Measurements from ENCODE around the gene HOXA11. TPM values are rescaled to one million over a fixed set of nuclear protein-coding genes. Genes with fewer than 3 reads are reported as not detected.

HOXA11 gene
- total RNA-seq, 1 donor, result not detected

GRCh38 chr7:27211764-27212204 is 26.8 kb upstream of the HOXA11 start:
- H3K4me3 ChIP-seq (ENCODE audit: low read length), result no peak overlapping the region
- H3K27me3 ChIP-seq (ENCODE audit: insufficient read depth, low read length), result peaks cover 95% of the 10 kb centered on the region

DNA sequence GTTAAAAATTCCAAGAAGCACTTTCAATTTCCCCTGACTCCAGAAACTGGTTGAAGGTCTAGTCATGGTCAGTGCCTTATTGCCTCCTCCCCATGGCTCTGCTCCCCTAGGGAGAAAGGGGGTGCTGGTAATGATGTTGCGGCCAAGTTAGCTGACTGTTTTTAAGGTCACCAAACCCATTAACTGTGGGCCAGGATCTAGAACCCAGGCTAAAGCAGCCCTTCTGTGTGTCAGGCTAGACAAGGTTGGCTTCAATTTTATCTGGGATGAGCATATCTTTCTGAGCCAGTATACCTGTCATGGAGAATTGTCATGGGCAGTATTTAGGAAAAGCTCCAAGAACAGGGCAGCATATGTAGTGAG is 26.0 kb upstream of the HOXA11 start:
- Histone ChIP-seq H3K27me3 (ENCODE audit: insufficient read depth, low read length) (peaks cover 98% of the 10 kb centered on the region), H3K4me1 (ENCODE audit: insufficient read depth, low read length) (peaks cover 8% of the 10 kb centered on the region), H3K9me3 (ENCODE audit: low read depth, low read length) (no peaks in the 10 kb centered on the region), H3K4me3 (ENCODE audit: low read length) (no peak overlapping the region)

More at GRCh38 chr7:27211764-27212204, 26.8 kb upstream of the HOXA11 start:
- Histone ChIP-seq H3K4me1 (ENCODE audit: insufficient read depth, low read length) (peaks cover 8% of the 10 kb centered on the region), H3K9me3 (ENCODE audit: low read depth, low read length) (no peaks in the 10 kb centered on the region)

DNA sequence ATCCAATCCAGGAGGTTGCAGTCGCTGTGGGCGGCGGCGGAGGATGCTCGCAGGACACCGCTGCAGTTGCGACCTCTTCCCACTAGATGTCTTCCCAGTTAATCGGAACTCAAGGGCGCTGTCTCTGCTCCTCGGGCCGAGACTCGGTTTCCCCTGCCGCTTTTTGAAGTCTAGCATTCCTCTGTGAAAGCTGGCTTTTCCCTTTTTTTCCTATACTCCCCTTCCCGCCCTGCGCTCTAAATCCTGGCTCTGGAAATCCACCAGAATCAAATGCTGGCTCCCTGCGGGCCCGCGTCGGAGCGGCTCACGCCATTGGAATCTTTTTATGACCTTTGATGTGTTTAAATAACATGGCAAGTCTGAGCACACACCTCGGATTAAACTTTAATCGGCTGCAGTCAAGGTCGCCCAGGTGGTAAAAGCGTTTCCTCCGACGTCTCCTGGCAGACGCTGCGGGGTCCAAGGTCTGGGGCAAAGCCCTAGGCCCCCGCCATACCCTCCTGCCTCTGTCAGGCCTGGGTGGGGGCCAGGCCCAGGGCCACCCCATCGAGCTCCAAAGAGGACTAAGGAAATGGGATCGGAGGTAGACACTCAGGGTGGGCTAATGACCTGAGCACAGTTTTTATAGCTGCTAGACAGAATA is 25.5 kb upstream of the HOXA11 start:
- Histone ChIP-seq H3K4me3 (ENCODE audit: low read length) (no peak overlapping the region), H3K4me1 (ENCODE audit: insufficient read depth, low read length) (peaks cover 8% of the 10 kb centered on the region), H3K9me3 (ENCODE audit: low read depth, low read length) (no peaks in the 10 kb centered on the region), H3K27me3 (ENCODE audit: insufficient read depth, low read length) (peaks cover 99% of the 10 kb centered on the region)

- H3K27me3 ChIP-seq (ENCODE audit: insufficient read depth, low read length), result peaks cover 99% of the 10 kb centered on the region
- peaks cover 13% of the 10 kb centered on the region for H3K4me1 ChIP-seq (ENCODE audit: insufficient read depth, low read length)
- no peak overlapping the region for H3K4me3 ChIP-seq (ENCODE audit: low read length)
- H3K9me3 ChIP-seq (ENCODE audit: low read depth, low read length), result no peaks in the 10 kb centered on the region
Observed at GRCh38 chr7:27209933-27210440, 25.0 kb upstream of the HOXA11 start.

DNA sequence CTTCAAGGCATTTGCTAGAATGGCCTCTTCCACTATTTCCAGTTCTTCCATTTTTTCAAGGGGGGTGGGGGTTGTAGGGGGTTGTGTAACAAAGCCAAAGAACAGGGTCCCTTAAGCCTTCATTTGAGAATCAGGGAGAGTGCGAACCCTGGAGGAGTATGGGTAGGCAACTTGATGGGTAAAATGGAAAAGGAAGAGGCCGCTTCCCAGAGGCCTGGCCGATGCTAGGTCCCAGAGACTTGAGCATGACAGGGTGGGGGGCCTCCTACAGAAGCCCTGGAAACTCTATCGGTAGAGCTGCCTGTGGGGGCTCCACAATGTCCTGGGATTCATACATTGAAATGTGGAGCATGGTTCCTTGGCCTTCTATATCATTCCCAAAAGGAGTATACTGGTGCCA is 24.0 kb upstream of the HOXA11 start:
- H3K4me1 ChIP-seq (ENCODE audit: insufficient read depth, low read length), result peaks cover 21% of the 10 kb centered on the region
- H3K9me3 ChIP-seq (ENCODE audit: low read depth, low read length), result no peaks in the 10 kb centered on the region
- H3K27me3 ChIP-seq (ENCODE audit: insufficient read depth, low read length), result peaks cover 99% of the 10 kb centered on the region
- no peak overlapping the region for H3K4me3 ChIP-seq (ENCODE audit: low read length)

GRCh38 chr7:27207348-27207985 is 22.4 kb upstream of the HOXA11 start:
- no peaks in the 10 kb centered on the region for H3K9me3 ChIP-seq (ENCODE audit: low read depth, low read length)
- peaks cover 22% of the 10 kb centered on the region for H3K4me1 ChIP-seq (ENCODE audit: insufficient read depth, low read length)
- peaks cover 99% of the 10 kb centered on the region for H3K27me3 ChIP-seq (ENCODE audit: insufficient read depth, low read length)
- no peak overlapping the region for H3K4me3 ChIP-seq (ENCODE audit: low read length)

- peaks cover 99% of the 10 kb centered on the region for H3K27me3 ChIP-seq (ENCODE audit: insufficient read depth, low read length)
- H3K4me1 ChIP-seq (ENCODE audit: insufficient read depth, low read length), result peaks cover 38% of the 10 kb centered on the region
- H3K4me3 ChIP-seq (ENCODE audit: low read length), result no peak overlapping the region
Observed at GRCh38 chr7:27205325-27206280, 20.6 kb upstream of the HOXA11 start.

DNA sequence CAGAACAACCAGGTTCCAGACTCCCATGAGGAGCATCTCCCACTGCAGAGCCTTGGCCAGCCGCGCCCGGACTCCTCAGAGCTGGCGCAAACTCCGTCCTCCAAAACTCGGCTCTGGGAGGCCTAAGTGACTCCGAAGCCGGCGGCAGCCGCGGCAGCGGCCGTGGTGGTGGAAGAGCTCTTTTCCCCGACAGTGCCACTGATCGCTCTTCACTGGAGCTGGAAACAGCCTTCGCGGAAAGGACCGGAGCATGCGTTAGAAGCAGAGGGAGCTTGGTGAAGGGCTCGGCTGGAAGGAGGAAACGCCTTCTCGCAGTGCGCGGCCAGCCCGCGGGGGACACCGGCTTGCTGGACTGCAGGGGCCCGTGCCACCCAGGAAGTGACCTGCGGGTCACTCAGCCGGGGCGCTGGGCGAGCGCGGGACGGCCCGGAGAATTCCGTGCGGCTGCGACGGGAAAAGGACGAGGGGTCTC is 19.9 kb upstream of the HOXA11 start:
- H3K27me3 ChIP-seq (ENCODE audit: insufficient read depth, low read length), result peaks cover 97% of the 10 kb centered on the region
- peaks cover 37% of the 10 kb centered on the region for H3K4me1 ChIP-seq (ENCODE audit: insufficient read depth, low read length)
- H3K9me3 ChIP-seq (ENCODE audit: low read depth, low read length), result no peaks in the 10 kb centered on the region
- H3K4me3 ChIP-seq (ENCODE audit: low read length), result no peak overlapping the region

More at GRCh38 chr7:27205325-27206280, 20.6 kb upstream of the HOXA11 start:
- no peaks in the 10 kb centered on the region for H3K9me3 ChIP-seq (ENCODE audit: low read depth, low read length)

GRCh38 chr7:27203964-27204594 is 19.0 kb upstream of the HOXA11 start:
- Histone ChIP-seq H3K4me1 (ENCODE audit: insufficient read depth, low read length) (peaks cover 40% of the 10 kb centered on the region), H3K27me3 (ENCODE audit: insufficient read depth, low read length) (peaks cover 92% of the 10 kb centered on the region), H3K4me3 (ENCODE audit: low read length) (no peak overlapping the region), H3K9me3 (ENCODE audit: low read depth, low read length) (no peaks in the 10 kb centered on the region)

GRCh38 chr7:27203365-27203953 is 18.4 kb upstream of the HOXA11 start:
- no peak overlapping the region for H3K4me3 ChIP-seq (ENCODE audit: low read length)
- peaks cover 92% of the 10 kb centered on the region for H3K27me3 ChIP-seq (ENCODE audit: insufficient read depth, low read length)
- H3K9me3 ChIP-seq (ENCODE audit: low read depth, low read length), result no peaks in the 10 kb centered on the region
- peaks cover 44% of the 10 kb centered on the region for H3K4me1 ChIP-seq (ENCODE audit: insufficient read depth, low read length)

DNA sequence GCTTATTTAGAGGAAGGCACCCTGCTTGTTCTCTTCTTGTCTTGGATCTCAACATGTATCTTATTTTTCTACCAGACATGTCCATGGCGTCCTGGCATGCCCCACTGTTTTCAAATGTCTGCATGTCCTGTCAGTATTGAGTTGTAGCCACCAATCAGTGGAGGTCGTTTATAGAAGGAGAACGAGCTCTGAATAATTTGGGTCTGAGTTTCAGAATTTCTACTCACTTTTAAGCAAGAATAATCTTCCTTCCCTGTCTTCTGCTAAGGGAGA is 17.8 kb upstream of the HOXA11 start:
- H3K4me3 ChIP-seq (ENCODE audit: low read length), result no peak overlapping the region
- peaks cover 92% of the 10 kb centered on the region for H3K27me3 ChIP-seq (ENCODE audit: insufficient read depth, low read length)
- H3K4me1 ChIP-seq (ENCODE audit: insufficient read depth, low read length), result peaks cover 44% of the 10 kb centered on the region
- H3K9me3 ChIP-seq (ENCODE audit: low read depth, low read length), result no peaks in the 10 kb centered on the region

DNA sequence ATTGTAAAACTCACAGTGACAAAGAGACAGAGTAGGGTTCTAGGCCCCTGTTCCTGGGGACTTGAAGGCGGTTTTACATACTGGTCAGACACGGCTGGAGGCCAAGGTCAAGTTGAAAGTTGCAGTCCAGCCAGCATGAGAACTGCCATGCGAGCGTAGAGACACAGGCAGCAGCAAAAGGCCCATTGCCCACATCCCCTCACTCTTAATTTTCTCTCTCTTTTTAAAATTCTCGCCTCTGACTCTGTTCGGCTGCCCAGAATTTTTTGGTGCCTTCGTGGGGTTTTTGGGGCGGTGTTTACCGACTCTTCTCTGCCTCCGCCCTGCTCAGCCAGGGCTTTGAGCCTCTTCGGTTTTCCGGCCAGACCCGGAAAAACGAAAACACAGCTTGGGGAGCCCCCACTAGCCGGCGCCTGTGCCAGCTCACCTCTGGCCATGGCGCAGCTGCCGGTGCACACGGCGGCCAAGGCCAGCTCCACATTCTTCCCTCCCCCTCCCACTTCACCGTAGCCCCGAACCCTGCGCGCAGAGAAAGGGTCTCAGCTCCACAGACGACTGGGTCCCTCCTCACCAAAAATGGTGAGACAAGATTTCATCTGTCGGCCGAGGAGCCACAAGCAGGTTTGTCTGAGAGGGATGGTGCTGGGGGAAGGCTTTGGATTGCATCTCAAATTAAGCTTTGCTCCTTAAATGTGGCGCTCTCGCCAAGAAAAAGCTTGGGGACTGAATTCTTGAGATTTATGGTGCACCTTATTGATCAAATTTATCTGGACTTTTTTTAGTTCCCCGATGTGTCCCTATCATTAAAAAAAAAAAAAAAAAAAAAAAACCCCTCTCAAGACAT is 17.2 kb upstream of the HOXA11 start:
- Histone ChIP-seq H3K4me3 (ENCODE audit: low read length) (no peak overlapping the region), H3K9me3 (ENCODE audit: low read depth, low read length) (no peaks in the 10 kb centered on the region), H3K27me3 (ENCODE audit: insufficient read depth, low read length) (peaks cover 92% of the 10 kb centered on the region), H3K4me1 (ENCODE audit: insufficient read depth, low read length) (peaks cover 44% of the 10 kb centered on the region)

GRCh38 chr7:27201580-27202017 is 16.6 kb upstream of the HOXA11 start:
- Histone ChIP-seq H3K27me3 (ENCODE audit: insufficient read depth, low read length) (peaks cover 92% of the 10 kb centered on the region), H3K9me3 (ENCODE audit: low read depth, low read length) (no peaks in the 10 kb centered on the region), H3K4me1 (ENCODE audit: insufficient read depth, low read length) (peaks cover 44% of the 10 kb centered on the region), H3K4me3 (ENCODE audit: low read length) (no peak overlapping the region)

Measured in mononuclear cell (primary cell).